Activated CD8-positive, alpha-beta T cell treated with anti-CD3 and anti-CD28 coated beads for 36 hours (primary cell): Measurements from ENCODE around the gene IL6. TPM values are rescaled to one million over a fixed set of nuclear protein-coding genes. Genes with fewer than 3 reads are reported as not detected.
"Not testable (repeated sequence)": the region's sequence is repeated elsewhere in the genome, so short reads cannot be mapped to it uniquely, and the experiment has no call there.

Experiments used
- ATAC-seq: fragments of 200-7000 bp; cut with Tn5 transposase; one replicate; pipeline ENCODE4 v1.10.0; 2021; ENCODE audit warnings: mild to moderate bottlenecking, moderate library complexity
- CTCF ChIA-PET: fragments of 350-600 bp; sonication (Branson Sonifier 250); formaldehyde crosslinking; loops from one replicate; lab custom pipeline; 2021; ENCODE audit warnings: antibody characterized with exemption; lab: Charles Lee
- POLR2A ChIA-PET: fragments of 350-600 bp; sonication (Branson Sonifier 250); formaldehyde crosslinking; loops from one replicate; lab custom pipeline; 2021; ENCODE audit warnings: antibody characterized with exemption; lab: Charles Lee
- DNase-seq: peaks from one replicate; pipeline ENCODE4 v3.0.0-alpha.2; 2020
- H3K27ac Mint-ChIP-seq: one replicate; pipeline ENCODE4 v1.8.0; 2021; ENCODE audit warnings: mild to moderate bottlenecking, mixed read lengths
- H3K27me3 Mint-ChIP-seq: one replicate; pipeline ENCODE4 v1.8.0; 2021; ENCODE audit warnings: mixed read lengths
- H3K36me3 Mint-ChIP-seq: one replicate; pipeline ENCODE4 v1.8.0; 2021; ENCODE audit warnings: low read depth, mixed read lengths
- H3K4me1 Mint-ChIP-seq: one replicate; pipeline ENCODE4 v1.8.0; 2021; ENCODE audit warnings: low read depth, mixed read lengths
- H3K4me3 Mint-ChIP-seq: one replicate; pipeline ENCODE4 v1.8.0; 2021; ENCODE audit warnings: mild to moderate bottlenecking, moderate library complexity, mixed read lengths
- H3K9me3 Mint-ChIP-seq: one replicate; pipeline ENCODE4 v1.8.0; 2021; ENCODE audit warnings: mixed read lengths
- intact Hi-C: fragments of 100-400 bp; cut with micrococcal nuclease; formaldehyde crosslinking; loops from one replicate; pipeline ENCODE4 v1.10.0; 2022
- total RNA-seq, 2 experiments: library from RNA; stranded (reverse); gene quantifications; one replicate each; pipeline ENCODE4 v1.2.3, GENCODE V29; 2021
- TF ChIP-seq, protein P1 (sequence below): fragments of 200-600 bp; IDR thresholded peaks from one replicate; pipeline ENCODE4 v1.8.0; 2022; ENCODE audit warnings: antibody characterized with exemption, mild to moderate bottlenecking

IL6 gene
- total RNA-seq, 2 experiments from 2014 or later = not detected

DNA sequence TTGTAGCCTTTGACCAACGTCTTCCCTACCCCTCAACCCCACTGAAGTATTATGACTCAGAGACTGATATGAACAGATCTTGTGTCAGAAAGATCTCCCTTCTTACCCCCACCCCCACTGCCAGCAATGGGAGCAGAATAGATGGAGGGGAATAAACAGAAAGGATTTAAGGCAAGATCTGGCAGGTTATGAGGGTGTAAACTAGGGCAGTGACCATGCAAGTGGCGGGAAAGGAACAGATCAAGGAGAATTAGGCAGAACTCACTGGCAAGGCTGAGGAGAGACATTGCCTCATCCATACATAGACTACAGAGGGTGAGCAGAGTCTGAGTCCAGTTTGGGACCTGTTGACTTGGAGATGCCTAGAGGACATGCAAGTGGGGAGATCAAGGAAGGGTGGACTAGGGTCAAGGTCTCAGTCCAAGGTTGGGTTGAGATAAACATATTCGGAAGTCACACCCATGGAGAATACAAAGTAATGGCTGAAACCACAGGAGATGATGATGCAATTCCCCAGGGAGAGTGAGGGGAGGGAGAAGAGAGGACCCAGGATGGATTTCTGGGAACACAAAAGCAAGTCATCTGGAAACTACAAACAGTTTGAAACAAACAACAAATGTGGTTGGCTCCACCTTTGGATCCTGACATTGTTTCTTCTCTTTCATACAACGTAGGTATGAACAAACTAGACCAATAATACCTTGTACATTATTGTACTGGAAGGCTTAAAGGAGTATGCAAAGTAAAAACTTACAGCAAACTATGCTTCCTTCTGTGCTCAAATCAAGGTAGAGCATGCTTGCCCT, 44.9 kb upstream of the IL6 start:
- no peaks in the 10 kb centered on the region for H3K36me3 Mint-ChIP-seq
- DNase-seq (no peak), ATAC-seq (no peak)
- peaks cover 30% of the 10 kb centered on the region for H3K4me1 Mint-ChIP-seq
- no peaks in the 10 kb centered on the region for H3K9me3 Mint-ChIP-seq
- ChIA-PET POLR2A (no interaction called here), CTCF (no interaction called here)
- TF ChIP-seq, protein P1, sequence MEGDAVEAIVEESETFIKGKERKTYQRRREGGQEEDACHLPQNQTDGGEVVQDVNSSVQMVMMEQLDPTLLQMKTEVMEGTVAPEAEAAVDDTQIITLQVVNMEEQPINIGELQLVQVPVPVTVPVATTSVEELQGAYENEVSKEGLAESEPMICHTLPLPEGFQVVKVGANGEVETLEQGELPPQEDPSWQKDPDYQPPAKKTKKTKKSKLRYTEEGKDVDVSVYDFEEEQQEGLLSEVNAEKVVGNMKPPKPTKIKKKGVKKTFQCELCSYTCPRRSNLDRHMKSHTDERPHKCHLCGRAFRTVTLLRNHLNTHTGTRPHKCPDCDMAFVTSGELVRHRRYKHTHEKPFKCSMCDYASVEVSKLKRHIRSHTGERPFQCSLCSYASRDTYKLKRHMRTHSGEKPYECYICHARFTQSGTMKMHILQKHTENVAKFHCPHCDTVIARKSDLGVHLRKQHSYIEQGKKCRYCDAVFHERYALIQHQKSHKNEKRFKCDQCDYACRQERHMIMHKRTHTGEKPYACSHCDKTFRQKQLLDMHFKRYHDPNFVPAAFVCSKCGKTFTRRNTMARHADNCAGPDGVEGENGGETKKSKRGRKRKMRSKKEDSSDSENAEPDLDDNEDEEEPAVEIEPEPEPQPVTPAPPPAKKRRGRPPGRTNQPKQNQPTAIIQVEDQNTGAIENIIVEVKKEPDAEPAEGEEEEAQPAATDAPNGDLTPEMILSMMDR = no peak
- H3K27me3 Mint-ChIP-seq = peaks cover 29% of the 10 kb centered on the region
- no peak overlapping the region for H3K27ac Mint-ChIP-seq
- intact Hi-C loops = no loop called here
- no peak overlapping the region for H3K4me3 Mint-ChIP-seq

DNA sequence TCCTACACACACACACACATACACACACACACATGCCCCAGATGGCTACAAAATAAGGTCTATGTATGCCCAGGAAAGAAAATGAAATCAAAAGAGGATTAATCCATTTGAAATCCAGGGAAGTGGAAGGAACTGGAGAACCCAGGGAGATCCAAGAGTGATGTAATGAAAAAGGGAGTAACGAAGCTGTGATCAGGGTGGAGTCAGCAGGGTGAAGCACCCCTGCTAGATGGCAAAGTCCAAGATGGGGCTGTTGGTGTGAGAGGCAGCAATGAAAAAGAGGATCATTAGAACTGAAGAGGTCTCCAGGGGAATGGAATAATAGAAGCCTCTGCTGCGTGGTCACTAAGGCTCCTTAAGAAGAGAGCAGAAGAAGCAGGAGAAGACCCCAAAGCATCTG, 43.6 kb upstream of the IL6 start:
- Mint-ChIP-seq H3K9me3 (no peaks in the 10 kb centered on the region), H3K36me3 (no peaks in the 10 kb centered on the region), H3K4me3 (no peak overlapping the region), H3K27me3 (peaks cover 30% of the 10 kb centered on the region), H3K4me1 (peaks cover 20% of the 10 kb centered on the region), H3K27ac (no peak overlapping the region)
- CTCF ChIA-PET = no interaction called here
- DNase-seq (no peak), ATAC-seq (no peak)
- intact Hi-C loops = no loop called here
- POLR2A ChIA-PET = no interaction called here
- TF ChIP-seq, protein P1 = no peak

DNA sequence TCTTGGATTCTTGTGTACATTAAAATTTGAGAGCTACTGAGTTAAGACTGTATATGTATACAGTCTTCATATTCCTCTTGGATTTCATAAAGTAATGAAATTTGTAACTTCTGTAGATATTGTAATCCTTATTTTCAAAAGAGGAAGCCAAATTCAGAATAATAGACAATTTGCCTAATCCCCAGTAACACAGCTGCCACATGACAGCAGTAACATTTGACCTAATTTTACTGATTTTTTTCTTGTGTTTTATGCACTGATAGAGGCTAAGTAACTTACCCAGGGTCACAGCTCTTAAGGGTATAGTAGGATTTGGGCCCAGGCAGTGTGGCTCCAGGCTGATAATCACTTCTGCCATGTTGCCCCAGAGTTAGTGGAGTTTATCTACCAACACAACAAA, 40.4 kb upstream of the IL6 start:
- no peak overlapping the region for H3K27ac Mint-ChIP-seq
- CTCF ChIA-PET = interaction anchor here (0.6 to 0.9 kb wide), 2 partner anchors 12 to 31 kb away, joined by 3 read pairs; no protein-coding TSS in a partner anchor
- intact Hi-C loops = no loop called here
- no peaks in the 10 kb centered on the region for H3K36me3 Mint-ChIP-seq
- H3K4me1 Mint-ChIP-seq = peaks cover 2% of the 10 kb centered on the region
- POLR2A ChIA-PET = no interaction called here
- H3K9me3 Mint-ChIP-seq = no peaks in the 10 kb centered on the region
- H3K27me3 Mint-ChIP-seq = peaks cover 30% of the 10 kb centered on the region
- H3K4me3 Mint-ChIP-seq = no peak overlapping the region
- no peak for ATAC-seq
- TF ChIP-seq, protein P1 = no peak
- no peak for DNase-seq

DNA sequence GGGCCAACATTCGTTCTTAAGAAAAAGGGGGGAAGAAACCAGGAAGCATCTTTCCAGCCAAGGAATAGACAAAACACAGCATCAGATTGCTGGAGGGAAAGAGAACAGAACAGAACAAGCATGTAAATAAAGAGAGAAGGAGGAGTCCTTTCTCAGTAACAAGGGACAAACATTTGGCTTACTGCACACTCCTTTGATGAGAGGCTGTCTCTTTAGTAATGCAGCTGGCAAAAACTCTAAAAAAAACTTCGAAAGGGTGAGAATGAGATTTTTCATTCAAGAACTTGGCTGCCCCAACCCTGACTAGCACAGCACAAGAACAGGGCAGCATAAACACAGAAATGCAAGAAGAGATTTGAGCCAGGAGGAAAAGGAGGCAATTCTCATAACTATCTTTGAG, 38.9 kb upstream of the IL6 start:
- ATAC-seq (no peak), DNase-seq (no peak)
- intact Hi-C loops = no loop called here
- H3K9me3 Mint-ChIP-seq = no peaks in the 10 kb centered on the region
- H3K4me3 Mint-ChIP-seq = no peak overlapping the region
- CTCF ChIA-PET = interaction anchor here (0.8 kb wide), 1 partner anchor 25 kb away, joined by 3 read pairs; no protein-coding TSS in a partner anchor
- H3K4me1 Mint-ChIP-seq = no peaks in the 10 kb centered on the region
- no peak overlapping the region for H3K27ac Mint-ChIP-seq
- no peaks in the 10 kb centered on the region for H3K36me3 Mint-ChIP-seq
- H3K27me3 Mint-ChIP-seq = peaks cover 25% of the 10 kb centered on the region
- TF ChIP-seq, protein P1 = no peak
- POLR2A ChIA-PET = interaction anchor here (0.7 kb wide), 1 partner anchor 591 kb away, joined by 3 read pairs; no protein-coding TSS in a partner anchor

DNA sequence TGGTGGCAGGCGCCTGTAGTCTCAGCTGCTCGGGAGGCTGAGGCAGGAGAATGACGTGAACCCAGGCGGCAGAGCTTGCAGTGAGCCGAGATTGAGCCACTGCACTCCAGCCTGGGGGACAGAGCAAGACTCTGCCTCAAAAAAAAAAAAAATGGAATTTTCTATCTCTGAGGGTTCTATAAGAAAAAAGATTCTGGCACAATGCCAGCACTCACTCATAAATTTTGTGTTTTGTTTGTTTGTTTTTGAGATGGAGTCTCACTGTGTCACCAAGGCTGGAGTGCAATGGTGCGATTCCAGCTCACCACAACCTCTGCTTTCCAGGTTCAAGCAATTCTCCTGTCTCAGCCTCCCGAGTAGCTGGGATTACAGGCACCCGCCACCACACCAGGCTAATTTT, 38.1 kb upstream of the IL6 start:
- H3K27ac Mint-ChIP-seq, DNase-seq, H3K4me3 Mint-ChIP-seq, intact Hi-C loops, H3K36me3 Mint-ChIP-seq, POLR2A ChIA-PET, H3K9me3 Mint-ChIP-seq, H3K4me1 Mint-ChIP-seq, CTCF ChIA-PET, ATAC-seq: not testable (repeated sequence)
- peaks cover 22% of the 10 kb centered on the region for H3K27me3 Mint-ChIP-seq
